ENCODE data around the gene TADA2B.
"Not testable (repeated sequence)": the region's sequence is repeated elsewhere in the genome, so short reads cannot be mapped to it uniquely, and the experiment has no call there.

Gene TADA2B

DNA sequence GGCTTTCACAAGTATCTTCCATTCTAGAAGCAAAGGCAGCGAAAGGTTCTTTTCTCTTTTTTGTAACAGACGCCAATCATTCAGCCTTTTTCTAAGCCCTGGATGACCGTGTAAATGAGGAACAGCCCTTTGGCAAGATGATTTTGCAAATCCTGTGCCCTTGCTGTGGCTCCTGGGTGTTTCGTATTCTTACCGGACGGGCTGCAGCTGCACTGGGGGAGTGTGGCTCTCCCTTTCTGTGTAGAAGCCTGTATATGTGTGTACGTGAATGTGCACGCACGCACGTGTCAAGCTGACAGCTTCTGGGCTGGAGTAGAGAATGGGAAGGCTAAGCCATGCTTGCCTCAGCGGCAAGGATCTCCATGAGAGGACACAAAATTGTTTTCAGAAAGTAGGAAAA, 16.5 kb downstream of the TADA2B start:
- DNase-seq (ENCODE audit: low spot score), result no peak

GRCh38 chr4:7060346-7061150, 17.4 kb downstream of the TADA2B start:
- DNase-seq (ENCODE audit: low spot score), result no peak

- DNase-seq (ENCODE audit: low spot score), result no peak
Observed at GRCh38 chr4:7061815-7062214, 18.6 kb downstream of the TADA2B start.

DNA sequence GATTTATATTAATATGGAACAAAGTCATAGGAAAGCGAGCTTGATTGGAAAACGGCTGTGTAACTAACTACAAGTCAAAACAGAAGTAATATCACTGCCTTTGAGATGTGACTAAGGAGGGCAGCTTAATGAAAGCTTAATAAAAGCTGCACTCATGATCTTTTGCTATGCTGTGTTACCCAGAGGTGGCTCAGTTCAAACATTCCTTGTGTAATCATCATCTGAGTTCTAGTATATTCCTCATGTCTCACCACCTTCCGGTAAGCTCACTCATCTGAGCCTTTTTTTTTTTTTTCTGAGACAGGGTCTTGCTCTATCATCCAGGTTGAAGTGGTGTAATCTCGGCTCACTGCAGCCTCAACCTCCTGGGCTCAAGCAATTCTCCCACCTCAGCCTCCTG, 19.6 kb downstream of the TADA2B start:
- no peak for DNase-seq (ENCODE audit: low spot score)

GRCh38 chr4:7063362-7063761, 20.2 kb downstream of the TADA2B start:
- no peak for DNase-seq (ENCODE audit: low spot score)

DNA sequence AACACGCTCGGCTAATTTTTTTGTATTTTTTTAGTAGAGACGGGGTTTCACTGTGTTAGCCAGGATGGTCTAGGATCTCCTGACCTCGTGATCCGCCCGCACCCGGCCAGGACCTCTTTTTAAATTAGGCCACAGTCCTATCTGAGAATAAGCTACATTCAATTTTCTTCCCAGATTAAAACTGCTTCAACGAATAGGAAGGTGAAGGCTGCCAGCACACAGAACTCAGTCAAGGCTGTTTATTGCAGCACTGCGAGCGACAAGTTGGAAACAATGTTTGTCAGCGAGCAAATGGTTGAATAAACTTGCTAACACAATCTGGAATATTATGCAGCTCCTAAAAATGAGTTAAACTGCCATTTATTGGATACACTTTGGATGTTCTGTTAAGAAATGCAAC, 22.8 kb downstream of the TADA2B start:
- DNase-seq (ENCODE audit: low spot score), result no peak

DNA sequence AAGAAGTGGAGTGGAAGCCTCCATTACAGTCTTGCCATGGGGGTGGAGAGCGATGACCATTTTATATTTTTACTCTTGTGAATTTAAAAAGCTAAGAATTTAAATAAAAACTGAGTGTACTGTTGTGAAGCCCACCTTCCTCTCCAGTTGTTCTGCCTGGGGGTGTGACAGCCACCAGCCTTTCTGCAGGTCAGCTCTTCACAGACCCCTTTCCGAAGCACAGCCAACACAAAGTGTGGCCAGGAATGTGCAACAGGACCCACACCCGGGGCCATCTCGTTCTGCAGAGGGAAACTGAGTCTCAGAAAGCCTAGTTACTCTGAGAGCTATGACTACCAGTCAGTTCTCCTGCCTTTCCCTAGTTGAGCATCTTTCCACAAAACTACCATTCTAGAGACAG, 23.3 kb downstream of the TADA2B start:
- DNase-seq (ENCODE audit: low spot score), result no peak

DNA sequence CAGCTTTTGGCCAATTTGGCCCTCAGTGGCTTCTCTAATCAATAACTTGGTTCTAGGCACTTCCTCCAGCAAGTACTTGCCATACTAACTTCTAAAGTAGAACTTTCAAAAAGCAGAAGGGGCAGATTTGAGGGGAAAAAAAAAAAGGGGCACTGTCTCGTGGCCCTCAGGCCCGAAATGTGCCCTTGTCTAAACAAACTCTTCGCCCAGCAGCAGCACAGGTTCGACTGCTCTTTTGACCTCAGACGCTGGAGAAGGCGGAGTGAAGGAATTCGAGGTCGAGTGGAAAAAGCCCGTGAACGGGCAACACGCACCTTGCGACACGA, 23.9 kb downstream of the TADA2B start:
- DNase-seq (ENCODE audit: low spot score), result no peak

GRCh38 chr4:7067452-7068278, 24.5 kb downstream of the TADA2B start, which contains the start of gene GRPEL1:
Gene GRPEL1 (minus strand): TSS chr4:7068064. CDS start chr4:7068032, 32 bp downstream.
- DNase-seq (ENCODE audit: low spot score), result peak; percentile 99

DNA sequence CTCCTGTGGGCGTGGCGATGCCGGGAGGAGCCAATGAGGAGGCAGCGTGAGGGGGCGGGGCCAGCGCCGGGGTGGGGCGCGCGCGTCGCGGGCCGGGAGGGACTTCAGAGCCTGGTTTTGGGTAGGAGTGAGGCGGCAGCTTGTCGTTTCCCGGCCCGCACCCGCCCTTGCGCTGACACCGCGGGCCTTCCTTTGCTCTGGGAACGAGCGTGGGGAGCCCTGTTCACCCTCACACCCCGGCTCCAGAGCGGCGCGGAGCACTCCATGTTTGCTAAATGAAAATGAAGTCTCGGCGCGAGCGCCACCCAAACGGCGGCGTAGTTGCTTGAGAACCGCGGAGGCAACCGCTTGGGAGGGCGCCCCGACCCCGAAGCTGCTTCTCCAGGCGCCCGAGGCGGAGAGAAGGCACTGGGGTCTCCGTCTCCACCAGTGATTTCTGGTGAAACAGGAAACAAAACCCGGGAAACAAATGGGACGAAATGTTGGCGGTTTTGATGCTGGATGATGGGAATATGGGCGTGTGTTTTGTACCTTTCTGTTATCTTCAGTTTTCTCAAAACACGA, 25.2 kb downstream of the TADA2B start:
- no peak for DNase-seq (ENCODE audit: low spot score)

GRCh38 chr4:7068883-7069282, 25.7 kb downstream of the TADA2B start:
- DNase-seq (ENCODE audit: low spot score), result peak; percentile 62

- DNase-seq (ENCODE audit: low spot score), result peak; percentile 78
Observed at GRCh38 chr4:7070729-7071511, 27.7 kb downstream of the TADA2B start.

- DNase-seq (ENCODE audit: low spot score), result no peak
Observed at GRCh38 chr4:7073059-7073458, 29.9 kb downstream of the TADA2B start.

DNA sequence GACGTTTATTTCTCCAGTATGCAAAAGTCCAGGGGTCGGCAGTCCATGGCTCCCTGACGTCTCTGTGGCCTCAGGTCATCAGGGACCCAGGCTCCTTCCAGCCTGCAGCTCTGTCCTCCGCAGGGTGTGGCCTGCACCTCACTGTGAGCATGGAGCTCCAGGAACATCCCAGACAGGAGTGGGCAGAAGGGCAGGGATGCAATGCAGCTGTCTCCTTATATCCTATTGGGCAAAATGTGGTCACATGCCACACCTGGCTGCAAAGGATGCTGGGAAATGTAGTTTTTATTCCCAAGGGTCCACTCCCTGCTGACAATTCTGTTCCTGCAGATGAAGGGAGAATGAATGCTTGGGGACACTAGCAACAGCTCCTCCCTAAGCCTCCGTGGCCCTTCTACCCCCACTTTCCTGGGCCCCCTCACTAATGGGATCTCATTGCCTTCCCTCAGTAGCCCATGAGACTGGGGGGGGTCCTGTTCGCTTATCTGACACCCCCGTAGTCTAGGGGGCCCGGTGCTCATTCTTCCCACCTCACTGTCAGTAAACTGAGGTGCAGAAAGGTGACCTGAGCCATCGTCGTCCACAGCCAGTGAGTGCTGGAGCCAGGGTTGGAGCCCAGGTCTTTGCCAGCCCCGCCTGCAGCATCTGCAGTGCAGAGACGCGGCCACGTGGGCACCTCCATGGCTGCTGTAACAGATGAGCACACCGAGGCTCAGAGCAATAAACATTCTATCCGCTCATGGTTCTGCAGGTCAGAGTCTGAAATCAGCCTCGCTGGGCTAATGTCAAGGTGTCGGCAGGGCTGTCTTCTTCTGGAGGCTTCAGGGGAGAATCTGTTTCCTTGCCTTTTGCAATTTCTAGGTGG, 30.6 kb downstream of the TADA2B start:
- DNase-seq (ENCODE audit: low spot score), result peak; percentile 65

GRCh38 chr4:7074426-7074825, 31.3 kb downstream of the TADA2B start:
- no peak for DNase-seq (ENCODE audit: low spot score)

DNA sequence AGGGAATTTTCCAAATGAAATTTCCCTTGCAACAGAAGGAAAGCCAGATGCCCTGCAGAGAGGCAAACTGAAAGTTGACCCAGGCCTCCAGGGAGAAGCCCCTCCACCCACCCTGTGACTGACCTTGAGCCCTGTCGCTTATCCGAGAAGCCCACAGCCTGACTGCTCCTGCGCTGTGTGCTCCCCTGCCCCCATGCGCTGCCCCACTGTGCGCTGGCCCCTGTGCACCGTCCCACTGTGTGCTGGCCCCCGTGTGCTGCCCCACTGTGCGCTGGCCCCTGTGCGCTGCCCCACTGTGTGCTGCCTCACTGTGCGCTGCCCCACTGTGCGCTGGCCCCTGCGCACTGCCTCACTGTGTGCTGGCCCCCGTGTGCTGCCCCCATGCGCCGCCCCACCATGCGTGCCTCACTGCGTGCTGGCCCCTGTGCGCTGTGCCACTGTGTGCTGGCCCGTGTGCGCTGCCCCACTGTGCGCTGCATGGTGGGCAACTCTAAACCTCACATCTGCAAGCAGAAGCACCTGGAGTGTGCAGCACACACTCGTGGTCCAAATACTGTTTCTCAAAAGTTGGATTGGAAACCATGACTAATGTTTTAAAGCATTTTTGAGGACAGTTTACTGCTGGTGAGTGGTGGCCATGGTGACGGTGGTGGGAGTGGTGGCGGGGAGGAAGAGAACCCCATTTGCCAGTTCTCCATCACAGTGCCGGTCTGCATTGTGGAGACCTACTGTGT, 33.0 kb downstream of the TADA2B start:
- no peak for DNase-seq (ENCODE audit: low spot score)

DNA sequence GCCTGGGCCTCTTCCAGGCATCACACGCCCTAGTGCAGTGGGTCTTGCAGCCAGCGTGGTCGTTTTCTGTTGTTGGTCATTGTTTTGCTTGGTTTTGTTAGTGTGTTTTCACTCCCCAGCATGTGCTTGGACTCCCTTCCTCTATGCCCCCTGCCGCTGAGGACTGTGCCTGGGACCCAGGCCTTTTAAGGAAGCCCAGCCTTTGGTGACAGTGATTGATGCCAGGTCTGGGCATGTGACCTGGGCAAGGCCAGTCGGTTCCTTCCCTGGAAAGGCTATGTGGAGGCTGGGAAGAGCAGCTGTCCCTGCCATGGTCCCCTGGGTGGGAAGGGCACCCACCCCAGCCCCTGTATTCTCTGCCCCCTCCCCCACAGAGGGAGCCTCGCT, 33.5 kb downstream of the TADA2B start:
- DNase-seq (ENCODE audit: low spot score), result no peak

DNA sequence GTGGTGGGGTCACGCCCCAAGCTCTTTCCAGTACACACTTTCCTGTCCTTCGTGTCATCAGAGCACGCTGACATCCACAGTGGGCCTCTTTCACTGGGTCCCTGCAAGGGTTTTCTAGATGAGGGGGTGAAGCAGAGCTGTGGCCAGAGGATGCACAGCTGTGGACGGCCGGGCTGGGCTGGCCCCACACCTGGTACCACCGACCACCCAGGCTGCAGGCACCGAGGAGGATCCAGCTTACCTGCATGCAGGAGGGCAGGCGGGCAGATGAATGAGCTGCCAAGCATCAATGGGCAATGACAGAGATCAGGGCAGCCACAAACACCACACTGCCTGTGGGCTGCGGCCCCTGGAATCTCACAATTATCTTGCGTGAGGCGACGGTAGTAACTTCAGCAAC, 34.2 kb downstream of the TADA2B start:
- DNase-seq (ENCODE audit: low spot score), result no peak

DNA sequence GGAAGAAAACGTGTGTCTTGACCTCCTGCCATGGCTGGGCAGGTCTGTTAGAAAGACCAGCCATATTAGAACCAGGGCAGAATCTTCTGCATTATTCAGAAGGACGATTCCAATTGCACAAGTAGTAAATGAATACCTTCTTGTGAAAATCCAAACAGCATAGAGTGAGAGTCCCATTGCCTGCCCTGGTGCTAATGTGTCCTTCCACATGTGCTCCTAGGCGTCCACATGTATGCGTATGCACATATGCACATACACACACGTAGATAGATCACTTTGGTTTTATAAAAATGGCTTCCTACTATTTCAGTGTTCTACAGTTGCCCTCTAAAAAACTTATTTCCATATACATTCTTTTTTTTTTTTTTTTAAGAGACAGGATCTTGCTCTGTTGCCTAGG, 34.9 kb downstream of the TADA2B start:
- DNase-seq (ENCODE audit: low spot score), result no peak

GRCh38 chr4:7079483-7079882, 36.3 kb downstream of the TADA2B start:
- DNase-seq (ENCODE audit: low spot score), result not testable (repeated sequence)

- not testable (repeated sequence) for DNase-seq (ENCODE audit: low spot score)
Observed at GRCh38 chr4:7079909-7080308, 36.7 kb downstream of the TADA2B start.
